Body of pancreas (tissue), 4 donors: Measurements from ENCODE around the gene CCM2.

Source experiments
- POLR2A ChIP-seq, 3 donors: fragments of 450-650 bp; IDR thresholded peaks; one replicate each; pipeline ENCODE4 v1.6.1; 2016; ENCODE audit warnings: antibody characterized with exemption in 3 of 3, mild to moderate bottlenecking in 2 of 3
- TF ChIP-seq, protein P1 (sequence below), 7 experiments: fragments of 450-650 bp in 4 of 7; fragments of 200-600 bp in 3 of 7; sonication (generic) in 3 of 7; IDR thresholded peaks; one replicate each; pipeline ENCODE4 v1.5.1; 2016 to 2019; ENCODE audit warnings: antibody characterized with exemption in 7 of 7

DNA sequence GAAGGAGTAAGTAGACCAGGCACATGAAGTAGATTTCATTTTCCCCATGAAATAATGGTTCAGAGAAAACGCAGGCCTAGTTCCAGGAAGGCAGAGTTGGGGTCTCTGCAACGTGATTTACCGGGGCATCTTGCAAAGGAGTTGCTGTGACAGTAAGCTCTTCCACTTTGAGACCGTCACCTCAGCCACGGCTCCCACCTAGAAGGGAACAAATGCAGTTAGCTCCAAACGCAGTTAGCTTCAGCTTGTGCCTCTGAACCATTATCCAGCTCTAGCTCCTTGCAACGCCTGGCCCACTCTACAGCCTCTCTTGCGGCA is 14.1 kb upstream of the CCM2 start:
- no peak for TF ChIP-seq POLR2A (IDR thresholded peaks at IDR 0.05)
- TF ChIP-seq, protein P1, sequence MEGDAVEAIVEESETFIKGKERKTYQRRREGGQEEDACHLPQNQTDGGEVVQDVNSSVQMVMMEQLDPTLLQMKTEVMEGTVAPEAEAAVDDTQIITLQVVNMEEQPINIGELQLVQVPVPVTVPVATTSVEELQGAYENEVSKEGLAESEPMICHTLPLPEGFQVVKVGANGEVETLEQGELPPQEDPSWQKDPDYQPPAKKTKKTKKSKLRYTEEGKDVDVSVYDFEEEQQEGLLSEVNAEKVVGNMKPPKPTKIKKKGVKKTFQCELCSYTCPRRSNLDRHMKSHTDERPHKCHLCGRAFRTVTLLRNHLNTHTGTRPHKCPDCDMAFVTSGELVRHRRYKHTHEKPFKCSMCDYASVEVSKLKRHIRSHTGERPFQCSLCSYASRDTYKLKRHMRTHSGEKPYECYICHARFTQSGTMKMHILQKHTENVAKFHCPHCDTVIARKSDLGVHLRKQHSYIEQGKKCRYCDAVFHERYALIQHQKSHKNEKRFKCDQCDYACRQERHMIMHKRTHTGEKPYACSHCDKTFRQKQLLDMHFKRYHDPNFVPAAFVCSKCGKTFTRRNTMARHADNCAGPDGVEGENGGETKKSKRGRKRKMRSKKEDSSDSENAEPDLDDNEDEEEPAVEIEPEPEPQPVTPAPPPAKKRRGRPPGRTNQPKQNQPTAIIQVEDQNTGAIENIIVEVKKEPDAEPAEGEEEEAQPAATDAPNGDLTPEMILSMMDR (IDR thresholded peaks at IDR 0.05): no peak
